Measurements from ENCODE around the gene EXO5. TPM values are rescaled to one million over a fixed set of nuclear protein-coding genes. Genes with fewer than 3 reads are reported as not detected.

The EXO5 gene
- total and polyA plus RNA-seq, 2 of the 13 experiments (the other 11 are each of a cell fraction or from before 2014, with no cell fraction given) = 9.9 to 20.5 TPM

DNA sequence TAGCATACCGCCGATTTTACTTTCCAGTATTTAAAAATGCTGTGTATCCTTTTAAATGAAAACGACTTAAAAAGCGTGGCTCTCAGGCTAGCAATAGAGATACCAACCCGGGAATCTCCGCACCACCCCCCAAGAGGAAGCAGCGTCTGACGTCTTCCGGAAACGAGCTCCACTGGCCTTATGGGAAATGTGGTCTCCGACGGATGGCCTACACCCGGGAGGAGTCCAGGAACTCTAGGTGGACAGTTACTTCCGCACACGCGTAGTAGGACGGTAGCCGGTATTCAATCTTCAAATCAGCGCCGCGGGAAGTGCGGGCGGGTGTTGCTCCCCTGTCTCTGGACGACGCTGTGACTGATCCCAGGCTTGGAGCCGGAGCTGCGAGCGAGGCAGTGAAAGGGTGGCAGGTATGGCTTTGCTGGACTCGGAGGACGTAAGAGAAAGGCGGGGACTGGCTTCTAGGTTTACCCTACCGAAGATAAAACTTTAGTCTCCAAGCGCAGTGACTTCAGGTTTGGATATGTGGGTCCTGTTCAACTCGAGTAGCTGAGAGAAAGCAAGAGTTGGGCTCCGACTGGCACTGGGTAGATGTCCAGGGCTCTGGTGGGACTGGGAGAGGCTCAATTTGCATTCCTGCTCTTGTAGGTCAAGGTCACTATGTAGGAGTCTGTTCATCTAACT is 23.0 kb downstream of the EXO5 start, which contains the start of gene ZNF684 (continued):
- TF ChIP-seq ZNF101 (CRISPR knock-in tag; IDR thresholded peaks at IDR 0.05; ENCODE audit: borderline replicate concordance, low read depth) (no peak), MTERF4 (CRISPR knock-in tag; IDR thresholded peaks at IDR 0.05) (peak; percentile 59; the same call in 1 of the 2 replicates), MLX (CRISPR knock-in tag; IDR thresholded peaks at IDR 0.05) (no peak; the same call in 1 of the 2 replicates), JDP2 (CRISPR knock-in tag; IDR thresholded peaks at IDR 0.05; ENCODE audit: borderline replicate concordance) (no peak), CHD2 (IDR thresholded peaks at IDR 0.05; ENCODE audit: low read depth, low read length) (no peak), POLR2AphosphoS5 (IDR thresholded peaks at IDR 0.05; ENCODE audit: low read depth, low read length) (peak; percentile 85), HNRNPLL (IDR thresholded peaks at IDR 0.05; ENCODE audit: low read depth, low read length, poor library complexity, severe bottlenecking) (peak; percentile 48), SMARCE1 (IDR thresholded peaks at IDR 0.05; ENCODE audit: borderline replicate concordance) (no peak), SNAPC2 (CRISPR knock-in tag; IDR thresholded peaks at IDR 0.05) (no peak), HINFP (CRISPR knock-in tag; IDR thresholded peaks at IDR 0.05; ENCODE audit: low read depth) (0 out of 2 replicates have a peak, but pooled peaks have one; percentile 53), SP4 (CRISPR knock-in tag; IDR thresholded peaks at IDR 0.05) (peak; percentile 51; the same call in 1 of the 2 replicates), PCBP1 (IDR thresholded peaks at IDR 0.05; ENCODE audit: borderline replicate concordance, low read depth, low read length) (no peak), NFKB2 (CRISPR knock-in tag; IDR thresholded peaks at IDR 0.05; ENCODE audit: borderline replicate concordance) (peak; percentile 44; the same call in 1 of the 2 replicates), YY1 (IDR thresholded peaks at IDR 0.05; ENCODE audit: insufficient read depth, insufficient replicate concordance, low read depth, low read length) (peak; percentile 12), MED8 (CRISPR knock-in tag; IDR thresholded peaks at IDR 0.05; ENCODE audit: insufficient replicate concordance) (peak; percentile 16), NFRKB (IDR thresholded peaks at IDR 0.05) (no peak)
- TF ChIP-seq, protein P1, sequence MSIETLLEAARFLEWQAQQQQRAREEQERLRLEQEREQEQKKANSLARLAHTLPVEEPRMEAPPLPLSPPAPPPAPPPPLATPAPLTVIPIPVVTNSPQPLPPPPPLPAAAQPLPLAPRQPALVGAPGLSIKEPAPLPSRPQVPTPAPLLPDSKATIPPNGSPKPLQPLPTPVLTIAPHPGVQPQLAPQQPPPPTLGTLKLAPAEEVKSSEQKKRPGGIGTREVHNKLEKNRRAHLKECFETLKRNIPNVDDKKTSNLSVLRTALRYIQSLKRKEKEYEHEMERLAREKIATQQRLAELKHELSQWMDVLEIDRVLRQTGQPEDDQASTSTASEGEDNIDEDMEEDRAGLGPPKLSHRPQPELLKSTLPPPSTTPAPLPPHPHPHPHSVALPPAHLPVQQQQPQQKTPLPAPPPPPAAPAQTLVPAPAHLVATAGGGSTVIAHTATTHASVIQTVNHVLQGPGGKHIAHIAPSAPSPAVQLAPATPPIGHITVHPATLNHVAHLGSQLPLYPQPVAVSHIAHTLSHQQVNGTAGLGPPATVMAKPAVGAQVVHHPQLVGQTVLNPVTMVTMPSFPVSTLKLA (IDR thresholded peaks at IDR 0.05) = 0 out of 2 replicates have a peak, but pooled peaks have one; percentile 17
- TF ChIP-seq, protein P2, sequence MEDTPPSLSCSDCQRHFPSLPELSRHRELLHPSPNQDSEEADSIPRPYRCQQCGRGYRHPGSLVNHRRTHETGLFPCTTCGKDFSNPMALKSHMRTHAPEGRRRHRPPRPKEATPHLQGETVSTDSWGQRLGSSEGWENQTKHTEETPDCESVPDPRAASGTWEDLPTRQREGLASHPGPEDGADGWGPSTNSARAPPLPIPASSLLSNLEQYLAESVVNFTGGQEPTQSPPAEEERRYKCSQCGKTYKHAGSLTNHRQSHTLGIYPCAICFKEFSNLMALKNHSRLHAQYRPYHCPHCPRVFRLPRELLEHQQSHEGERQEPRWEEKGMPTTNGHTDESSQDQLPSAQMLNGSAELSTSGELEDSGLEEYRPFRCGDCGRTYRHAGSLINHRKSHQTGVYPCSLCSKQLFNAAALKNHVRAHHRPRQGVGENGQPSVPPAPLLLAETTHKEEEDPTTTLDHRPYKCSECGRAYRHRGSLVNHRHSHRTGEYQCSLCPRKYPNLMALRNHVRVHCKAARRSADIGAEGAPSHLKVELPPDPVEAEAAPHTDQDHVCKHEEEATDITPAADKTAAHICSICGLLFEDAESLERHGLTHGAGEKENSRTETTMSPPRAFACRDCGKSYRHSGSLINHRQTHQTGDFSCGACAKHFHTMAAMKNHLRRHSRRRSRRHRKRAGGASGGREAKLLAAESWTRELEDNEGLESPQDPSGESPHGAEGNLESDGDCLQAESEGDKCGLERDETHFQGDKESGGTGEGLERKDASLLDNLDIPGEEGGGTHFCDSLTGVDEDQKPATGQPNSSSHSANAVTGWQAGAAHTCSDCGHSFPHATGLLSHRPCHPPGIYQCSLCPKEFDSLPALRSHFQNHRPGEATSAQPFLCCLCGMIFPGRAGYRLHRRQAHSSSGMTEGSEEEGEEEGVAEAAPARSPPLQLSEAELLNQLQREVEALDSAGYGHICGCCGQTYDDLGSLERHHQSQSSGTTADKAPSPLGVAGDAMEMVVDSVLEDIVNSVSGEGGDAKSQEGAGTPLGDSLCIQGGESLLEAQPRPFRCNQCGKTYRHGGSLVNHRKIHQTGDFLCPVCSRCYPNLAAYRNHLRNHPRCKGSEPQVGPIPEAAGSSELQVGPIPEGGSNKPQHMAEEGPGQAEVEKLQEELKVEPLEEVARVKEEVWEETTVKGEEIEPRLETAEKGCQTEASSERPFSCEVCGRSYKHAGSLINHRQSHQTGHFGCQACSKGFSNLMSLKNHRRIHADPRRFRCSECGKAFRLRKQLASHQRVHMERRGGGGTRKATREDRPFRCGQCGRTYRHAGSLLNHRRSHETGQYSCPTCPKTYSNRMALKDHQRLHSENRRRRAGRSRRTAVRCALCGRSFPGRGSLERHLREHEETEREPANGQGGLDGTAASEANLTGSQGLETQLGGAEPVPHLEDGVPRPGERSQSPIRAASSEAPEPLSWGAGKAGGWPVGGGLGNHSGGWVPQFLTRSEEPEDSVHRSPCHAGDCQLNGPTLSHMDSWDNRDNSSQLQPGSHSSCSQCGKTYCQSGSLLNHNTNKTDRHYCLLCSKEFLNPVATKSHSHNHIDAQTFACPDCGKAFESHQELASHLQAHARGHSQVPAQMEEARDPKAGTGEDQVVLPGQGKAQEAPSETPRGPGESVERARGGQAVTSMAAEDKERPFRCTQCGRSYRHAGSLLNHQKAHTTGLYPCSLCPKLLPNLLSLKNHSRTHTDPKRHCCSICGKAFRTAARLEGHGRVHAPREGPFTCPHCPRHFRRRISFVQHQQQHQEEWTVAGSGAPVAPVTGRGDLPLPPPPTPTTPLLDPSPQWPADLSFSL (CRISPR knock-in tag; IDR thresholded peaks at IDR 0.05) = no peak
